ENCODE results near the gene IL17B. TPM values are rescaled to one million over a fixed set of nuclear protein-coding genes. Genes with fewer than 3 reads are reported as not detected.

IL17B gene
- total and polyA plus RNA-seq, 12 donors, result 1.5 to 20.1 (median 2.9) TPM; not detected in 1

DNA sequence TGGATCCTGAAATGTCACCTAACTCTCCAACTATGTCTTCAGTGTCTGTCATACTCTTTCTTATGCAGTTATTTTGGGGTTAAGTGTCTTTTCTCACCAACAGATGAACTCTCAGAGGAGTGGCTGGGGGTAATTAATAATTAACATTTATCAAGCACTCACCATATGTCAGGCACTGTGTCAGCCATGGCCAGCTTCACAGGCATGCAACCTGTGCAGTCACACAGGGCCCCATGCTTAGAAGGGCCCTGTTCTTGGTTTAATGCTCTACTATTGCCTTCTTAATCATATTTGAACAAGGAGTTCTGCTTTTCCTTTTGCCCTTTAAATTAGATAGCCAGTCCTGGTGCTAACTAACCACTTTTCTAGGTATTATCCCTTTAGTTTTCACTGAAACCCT is 37.2 kb downstream of the IL17B start:
- Histone ChIP-seq H3K4me3 (no peak overlapping the region), H3K36me3 (replicated peaks in 1 of 2) (no peaks in the 10 kb centered on the region), H3K27ac (no peak overlapping the region), H3K9me3 (replicated peaks in 1 of 3) (no peaks in the 10 kb centered on the region), H3K4me1 (replicated peaks in 1 of 2) (peaks cover 12 to 15% of the 10 kb centered on the region in 2 donors), H3K27me3 (no peaks in the 10 kb centered on the region)
- intact Hi-C loops (cut with DNase I), result no loop called here
- no peak for DNase-seq
- TF ChIP-seq POLR2A (IDR thresholded peaks at IDR 0.05), result no peak
- TF ChIP-seq, protein P1, sequence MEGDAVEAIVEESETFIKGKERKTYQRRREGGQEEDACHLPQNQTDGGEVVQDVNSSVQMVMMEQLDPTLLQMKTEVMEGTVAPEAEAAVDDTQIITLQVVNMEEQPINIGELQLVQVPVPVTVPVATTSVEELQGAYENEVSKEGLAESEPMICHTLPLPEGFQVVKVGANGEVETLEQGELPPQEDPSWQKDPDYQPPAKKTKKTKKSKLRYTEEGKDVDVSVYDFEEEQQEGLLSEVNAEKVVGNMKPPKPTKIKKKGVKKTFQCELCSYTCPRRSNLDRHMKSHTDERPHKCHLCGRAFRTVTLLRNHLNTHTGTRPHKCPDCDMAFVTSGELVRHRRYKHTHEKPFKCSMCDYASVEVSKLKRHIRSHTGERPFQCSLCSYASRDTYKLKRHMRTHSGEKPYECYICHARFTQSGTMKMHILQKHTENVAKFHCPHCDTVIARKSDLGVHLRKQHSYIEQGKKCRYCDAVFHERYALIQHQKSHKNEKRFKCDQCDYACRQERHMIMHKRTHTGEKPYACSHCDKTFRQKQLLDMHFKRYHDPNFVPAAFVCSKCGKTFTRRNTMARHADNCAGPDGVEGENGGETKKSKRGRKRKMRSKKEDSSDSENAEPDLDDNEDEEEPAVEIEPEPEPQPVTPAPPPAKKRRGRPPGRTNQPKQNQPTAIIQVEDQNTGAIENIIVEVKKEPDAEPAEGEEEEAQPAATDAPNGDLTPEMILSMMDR (IDR thresholded peaks at IDR 0.05), result no peak

DNA sequence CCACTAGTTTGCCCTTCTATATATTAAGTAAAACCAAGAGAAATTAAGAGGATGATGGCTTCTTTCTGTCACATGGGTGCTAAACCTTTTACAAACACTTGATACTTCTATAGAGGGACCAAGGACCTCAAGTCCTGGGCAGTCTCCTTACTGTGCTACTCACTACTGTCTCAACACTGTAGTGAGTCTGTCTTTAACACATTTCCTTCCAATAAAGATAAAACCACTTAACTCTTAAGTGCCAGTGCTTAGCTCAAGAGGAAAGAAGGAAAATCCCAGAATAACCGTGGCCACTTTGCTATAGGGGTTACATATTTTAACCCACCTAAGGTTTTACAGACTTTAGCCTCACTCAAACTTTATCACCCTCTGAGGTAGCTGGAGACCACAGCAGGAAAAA is 38.2 kb downstream of the IL17B start:
- no peaks in the 10 kb centered on the region for H3K9me3 ChIP-seq (replicated peaks in 1 of 3)
- peaks cover 9 to 10% of the 10 kb centered on the region in 2 donors for H3K4me1 ChIP-seq (replicated peaks in 1 of 2)
- DNase-seq, result no peak
- TF ChIP-seq POLR2A (IDR thresholded peaks at IDR 0.05), result no peak
- TF ChIP-seq, protein P1 (IDR thresholded peaks at IDR 0.05), result no peak
- H3K27ac ChIP-seq, result no peak overlapping the region
- intact Hi-C loops (cut with DNase I), result no loop called here
- 61 to 93% (median 73%) methylated on average over 1 of the region's 1 CpG for WGBS, 4 donors
- no peaks in the 10 kb centered on the region for H3K27me3 ChIP-seq
- H3K4me3 ChIP-seq, result no peak overlapping the region
- H3K36me3 ChIP-seq (replicated peaks in 1 of 2), result no peaks in the 10 kb centered on the region

DNA sequence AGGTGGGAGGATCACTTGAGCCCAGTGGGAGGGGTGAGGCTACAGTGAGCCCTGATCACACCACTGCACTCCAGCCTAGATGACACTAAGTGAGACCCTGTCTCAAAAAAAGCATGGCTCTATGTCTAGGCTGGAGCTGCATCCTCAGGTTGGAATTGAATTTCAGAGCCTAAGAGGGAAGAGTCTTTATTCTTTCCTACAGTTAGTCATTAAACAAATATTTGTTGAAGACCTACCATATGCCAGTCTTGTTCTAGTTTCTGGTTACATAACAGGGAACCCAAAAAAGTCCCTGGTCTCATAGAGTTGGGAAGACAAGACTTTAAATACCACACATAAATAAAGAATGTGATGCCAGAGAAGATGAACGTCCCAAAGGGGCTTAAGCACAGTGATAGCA is 40.7 kb downstream of the IL17B start:
- Histone ChIP-seq H3K4me3 (no peak overlapping the region), H3K27ac (no peak overlapping the region), H3K36me3 (replicated peaks in 1 of 2) (no peaks in the 10 kb centered on the region), H3K4me1 (replicated peaks in 1 of 2) (no peaks in the 10 kb centered on the region), H3K27me3 (no peaks in the 10 kb centered on the region), H3K9me3 (replicated peaks in 1 of 3) (no peaks in the 10 kb centered on the region)
- 59 to 75% (median 64%) methylated on average over 1 of the region's 1 CpG for WGBS, 4 donors
- intact Hi-C loops (cut with DNase I), result no loop called here
- no peak for TF ChIP-seq POLR2A (IDR thresholded peaks at IDR 0.05)
- TF ChIP-seq, protein P1 (IDR thresholded peaks at IDR 0.05), result no peak
- no peak for DNase-seq

DNA sequence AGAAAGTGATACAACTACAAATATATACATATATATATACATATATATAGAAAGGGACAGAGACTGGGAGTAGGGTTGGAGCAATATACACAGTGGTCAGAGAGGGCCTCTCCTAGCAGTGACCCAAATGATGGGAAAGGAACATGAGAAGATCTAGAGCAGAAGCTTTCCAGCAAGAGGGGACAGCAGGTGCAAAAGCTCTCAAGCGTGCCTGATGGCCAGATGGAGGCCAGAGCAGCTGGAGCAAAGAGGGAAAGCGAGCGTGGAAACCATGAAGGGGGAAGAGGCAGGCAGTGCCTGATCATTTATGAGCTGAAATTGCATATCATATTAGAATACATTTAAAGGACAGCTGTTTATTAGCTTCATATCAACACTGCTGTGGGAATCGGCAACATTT is 41.4 kb downstream of the IL17B start:
- Histone ChIP-seq H3K36me3 (replicated peaks in 1 of 2) (no peaks in the 10 kb centered on the region), H3K9me3 (replicated peaks in 1 of 3) (no peaks in the 10 kb centered on the region), H3K27ac (no peak overlapping the region), H3K27me3 (no peaks in the 10 kb centered on the region), H3K4me3 (no peak overlapping the region), H3K4me1 (replicated peaks in 1 of 2) (no peaks in the 10 kb centered on the region)
- no peak for DNase-seq
- intact Hi-C loops (cut with DNase I), result no loop called here
- TF ChIP-seq, protein P1 (IDR thresholded peaks at IDR 0.05), result no peak
- no peak for TF ChIP-seq POLR2A (IDR thresholded peaks at IDR 0.05)
- 88 to 97% (median 92%) methylated on average over 4 of the region's 4 CpGs for WGBS, 4 donors

Data from adrenal gland (tissue), 12 donors.